ENCODE measurements around the gene RAMP2.

RAMP2 gene

DNA sequence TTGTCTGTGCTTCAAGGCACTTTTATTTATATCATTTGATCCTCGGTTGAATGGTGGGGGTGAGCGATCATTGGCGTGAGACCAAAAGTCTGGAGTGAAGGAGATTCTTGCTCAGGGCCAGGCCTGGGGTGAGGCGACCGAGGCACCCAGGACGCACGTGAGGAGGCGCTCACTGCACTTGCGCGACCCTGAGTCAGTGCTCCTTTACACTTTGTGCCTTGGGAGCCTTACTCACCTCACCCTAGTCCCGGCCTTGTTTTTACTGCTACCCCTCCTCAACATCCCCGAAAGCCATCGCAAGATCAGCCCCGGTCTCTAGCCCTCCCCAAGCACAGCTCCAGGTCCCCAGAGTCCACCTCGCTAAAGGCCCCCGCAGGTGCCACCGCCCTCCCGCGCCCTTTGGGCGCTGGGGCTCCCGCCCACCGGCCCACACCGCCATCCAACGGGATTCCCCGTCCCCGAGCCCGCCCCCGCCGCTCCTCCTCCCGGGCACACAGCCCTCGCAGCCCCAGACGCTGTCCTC lies 16.7 kb upstream of the RAMP2 start:
- no peak for DNase-seq (ENCODE audit: low read depth)
- H3K4me3 ChIP-seq (ENCODE audit: low read length), result peak overlapping the region; percentile 84
- TF ChIP-seq, protein P1, sequence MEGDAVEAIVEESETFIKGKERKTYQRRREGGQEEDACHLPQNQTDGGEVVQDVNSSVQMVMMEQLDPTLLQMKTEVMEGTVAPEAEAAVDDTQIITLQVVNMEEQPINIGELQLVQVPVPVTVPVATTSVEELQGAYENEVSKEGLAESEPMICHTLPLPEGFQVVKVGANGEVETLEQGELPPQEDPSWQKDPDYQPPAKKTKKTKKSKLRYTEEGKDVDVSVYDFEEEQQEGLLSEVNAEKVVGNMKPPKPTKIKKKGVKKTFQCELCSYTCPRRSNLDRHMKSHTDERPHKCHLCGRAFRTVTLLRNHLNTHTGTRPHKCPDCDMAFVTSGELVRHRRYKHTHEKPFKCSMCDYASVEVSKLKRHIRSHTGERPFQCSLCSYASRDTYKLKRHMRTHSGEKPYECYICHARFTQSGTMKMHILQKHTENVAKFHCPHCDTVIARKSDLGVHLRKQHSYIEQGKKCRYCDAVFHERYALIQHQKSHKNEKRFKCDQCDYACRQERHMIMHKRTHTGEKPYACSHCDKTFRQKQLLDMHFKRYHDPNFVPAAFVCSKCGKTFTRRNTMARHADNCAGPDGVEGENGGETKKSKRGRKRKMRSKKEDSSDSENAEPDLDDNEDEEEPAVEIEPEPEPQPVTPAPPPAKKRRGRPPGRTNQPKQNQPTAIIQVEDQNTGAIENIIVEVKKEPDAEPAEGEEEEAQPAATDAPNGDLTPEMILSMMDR (conservative IDR thresholded peaks at IDR 0.05; ENCODE audit: low read depth, low read length), result no peak

DNA sequence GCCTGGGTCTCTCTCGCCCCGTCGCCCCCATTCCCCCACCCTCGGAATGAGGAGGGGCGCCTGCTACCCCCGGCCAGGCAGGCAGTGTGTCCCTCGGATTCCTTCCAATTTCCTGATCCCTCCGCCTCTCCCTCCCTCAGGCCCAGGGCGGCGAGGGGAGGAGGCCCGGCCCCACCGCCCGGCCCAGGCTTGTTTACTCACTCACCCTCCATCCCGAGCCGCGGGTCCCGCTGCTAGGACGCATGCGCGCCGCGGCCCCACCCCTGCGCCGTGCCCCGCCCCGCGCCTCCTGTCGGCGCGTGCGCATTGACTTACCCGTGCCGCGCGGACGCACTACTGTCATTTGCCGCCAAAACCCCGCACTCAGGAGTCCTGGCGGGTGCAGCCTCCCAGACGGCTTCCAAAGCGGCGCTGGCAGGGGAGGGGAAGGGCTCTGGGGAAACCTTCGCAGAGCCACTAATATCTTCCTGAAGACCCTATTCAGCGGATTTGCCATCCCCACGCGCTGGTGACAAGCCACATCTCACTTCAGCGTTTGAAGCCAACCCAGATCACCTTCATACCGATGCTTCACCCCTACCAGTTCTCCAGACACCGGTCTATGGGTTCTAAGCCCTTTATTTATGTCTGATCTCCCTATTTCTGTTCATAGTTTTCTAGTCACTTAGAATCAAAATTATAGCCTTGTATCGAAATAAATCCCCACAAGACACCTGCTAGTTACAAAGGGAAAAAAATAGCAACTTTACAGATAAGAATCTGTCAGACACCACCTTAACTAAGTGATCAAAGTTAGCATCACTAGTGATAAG lies 16.0 kb upstream of the RAMP2 start, which contains the start of gene EZH1:
Gene EZH1, minus strand, starts transcription at position 235 of the 812 bp plus-strand sequence. CDS start 16,099 bp downstream, outside the sequence.
- H3K4me3 ChIP-seq (ENCODE audit: low read length), result peak within 1 kb of the TSS; percentile 84
- TF ChIP-seq, protein P1 (conservative IDR thresholded peaks at IDR 0.05; ENCODE audit: low read depth, low read length), result no peak

DNA sequence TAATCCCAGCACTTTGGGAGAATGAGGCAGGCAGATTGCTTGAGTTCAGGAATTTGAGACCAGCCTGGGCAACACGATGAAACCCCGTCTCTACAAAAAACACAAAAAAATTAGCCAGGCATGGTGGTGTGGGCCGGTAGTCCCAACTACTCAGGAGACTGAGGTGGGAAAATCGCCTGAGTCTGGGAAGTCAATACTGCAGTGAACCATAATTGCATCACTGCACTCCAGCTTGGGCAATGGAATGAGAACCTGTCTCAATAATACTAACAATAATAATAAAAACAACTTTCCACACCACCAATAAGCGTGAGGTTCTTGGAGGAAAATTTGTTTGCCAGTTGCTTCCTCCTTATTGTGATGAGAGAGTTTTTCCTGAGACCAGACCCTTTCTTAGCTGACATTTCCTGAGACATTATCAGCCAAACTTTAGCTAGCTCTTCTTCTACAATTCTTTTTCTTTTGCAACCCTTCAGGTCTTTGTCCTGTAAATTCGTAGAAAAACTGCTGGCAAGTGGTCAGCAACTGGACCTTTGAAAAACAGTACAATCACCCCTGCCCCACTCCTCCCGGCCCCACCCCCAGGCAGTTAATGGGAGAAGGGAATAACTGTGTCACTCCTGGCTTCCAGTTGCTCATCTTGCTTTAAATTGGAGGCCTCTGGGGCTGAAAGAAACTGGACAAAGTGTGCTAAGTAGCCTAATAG lies 12.7 kb upstream of the RAMP2 start:
- no peak overlapping the region for H3K4me3 ChIP-seq (ENCODE audit: low read length)
- DNase-seq (ENCODE audit: low read depth), result no peak
- TF ChIP-seq, protein P1 (conservative IDR thresholded peaks at IDR 0.05; ENCODE audit: low read depth, low read length), result no peak

More for the DNA sequence above, 16.0 kb upstream of the RAMP2 start, which contains the start of gene EZH1:
- peak; percentile 48 for DNase-seq (ENCODE audit: low read depth)

DNA sequence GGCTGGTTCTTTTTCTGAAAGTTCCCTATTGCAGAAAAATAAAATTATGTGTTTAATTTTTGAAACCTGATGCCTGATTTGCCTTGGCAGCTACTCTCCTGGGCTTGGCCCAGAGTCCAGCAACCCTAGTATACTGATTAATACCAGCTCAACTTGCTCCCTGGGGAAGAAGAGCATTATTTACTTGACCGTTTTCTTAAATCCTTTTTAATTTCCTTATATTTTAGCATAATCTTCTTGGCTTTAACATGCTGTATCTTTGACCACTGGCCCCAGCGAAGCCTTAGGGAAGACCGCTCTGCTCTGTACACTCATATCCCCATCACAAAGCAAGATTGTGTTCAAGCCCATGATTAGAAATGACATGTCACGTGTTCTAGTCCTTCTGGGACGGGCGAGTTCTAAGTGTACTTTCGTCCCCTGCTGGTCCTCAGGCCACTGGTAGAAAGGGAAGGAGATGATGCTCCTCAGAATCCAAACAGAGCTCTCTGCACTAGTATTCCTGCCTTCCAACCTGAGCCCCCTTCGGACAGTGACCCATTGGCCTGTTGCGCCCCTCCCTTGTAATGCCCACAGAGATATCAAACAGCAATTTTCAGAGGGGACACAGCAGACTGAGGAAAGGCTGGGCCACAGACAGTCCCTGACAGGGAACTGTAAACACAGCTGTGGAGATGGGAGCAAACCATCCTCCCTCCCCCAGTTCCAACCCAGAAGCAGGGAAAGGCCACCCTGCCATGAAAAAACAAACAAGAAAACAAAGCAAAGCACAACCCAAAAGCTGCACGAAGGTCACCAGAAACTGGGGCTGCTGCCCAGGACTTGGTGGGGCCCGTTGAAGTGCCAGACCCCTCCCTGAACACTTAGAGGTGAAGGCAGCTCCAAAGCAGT lies 11.9 kb upstream of the RAMP2 start:
- TF ChIP-seq, protein P1 (conservative IDR thresholded peaks at IDR 0.05; ENCODE audit: low read depth, low read length), result no peak
- no peak for DNase-seq (ENCODE audit: low read depth)
- no peak overlapping the region for H3K4me3 ChIP-seq (ENCODE audit: low read length)

DNA sequence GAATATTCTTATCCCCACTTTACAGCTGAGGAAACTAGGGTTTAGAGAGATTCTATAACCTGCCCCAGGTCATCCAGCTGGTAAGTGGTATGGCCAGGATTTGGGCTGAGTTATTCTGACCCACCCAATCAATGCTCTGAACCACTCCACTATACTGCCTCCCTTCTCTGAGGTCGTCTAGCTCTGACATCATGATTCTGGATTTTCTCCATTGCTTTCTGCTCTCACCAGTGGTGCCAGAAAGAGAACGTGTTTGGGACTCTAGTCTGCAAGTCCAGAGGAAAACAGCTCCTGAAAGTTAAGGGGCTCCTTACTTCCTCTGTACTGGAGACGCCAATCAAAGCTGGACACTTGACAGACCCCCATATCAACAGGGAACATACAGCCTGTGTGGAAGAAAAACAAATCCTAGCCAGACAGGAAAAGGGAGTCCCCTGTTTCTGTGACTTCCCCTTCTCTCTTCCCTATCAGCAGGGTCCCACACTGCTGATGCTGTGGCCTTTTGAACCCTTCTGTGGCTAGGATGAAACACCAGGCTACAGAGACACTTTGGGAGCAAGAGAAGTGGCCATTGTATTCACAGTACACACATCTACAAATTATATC lies 10.2 kb upstream of the RAMP2 start:
- no peak overlapping the region for H3K4me3 ChIP-seq (ENCODE audit: low read length)
- TF ChIP-seq, protein P1 (conservative IDR thresholded peaks at IDR 0.05; ENCODE audit: low read depth, low read length), result no peak
- no peak for DNase-seq (ENCODE audit: low read depth)

DNA sequence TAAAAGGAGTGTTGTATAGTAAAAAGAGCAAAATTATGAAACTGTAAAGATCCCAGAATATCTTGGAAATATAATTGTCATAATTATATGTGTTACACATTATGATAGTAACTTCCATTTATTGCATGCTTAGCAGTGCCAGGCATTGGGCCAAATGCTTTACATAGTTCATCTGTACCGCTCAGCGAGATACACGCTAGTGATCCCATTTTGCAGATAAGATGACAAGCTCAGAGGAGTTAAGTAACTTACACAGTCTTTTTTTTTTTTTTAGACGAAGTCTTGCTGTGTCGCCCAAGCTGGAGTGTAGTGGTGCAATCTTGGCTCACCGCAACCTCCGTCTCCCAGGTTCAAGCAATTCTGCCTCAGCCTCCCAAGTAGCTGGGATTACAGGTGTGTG lies 9.4 kb upstream of the RAMP2 start:
- H3K4me3 ChIP-seq (ENCODE audit: low read length), result no peak overlapping the region
- DNase-seq (ENCODE audit: low read depth), result no peak
- TF ChIP-seq, protein P1 (conservative IDR thresholded peaks at IDR 0.05; ENCODE audit: low read depth, low read length), result no peak

Data from retinal pigment epithelial cell (primary cell).